HT-29 (cell line): ENCODE results near the gene CNIH3. TPM values are rescaled to one million over a fixed set of nuclear protein-coding genes. Genes with fewer than 3 reads are reported as not detected.
A peak's percentile ranks its signal among the peaks of the same experiment; 100 is the strongest.

Experiments
- DNase-seq: peaks from one replicate; pipeline ENCODE4 v3.0.0-alpha.2; 2015; ENCODE audit warnings: low spot score
- total RNA-seq: library from RNA; depleted of rRNA; stranded (reverse); fragments of >200 nt; shearing (Covaris generic); gene quantifications from 2 replicates; pipeline ENCODE4 v1.2.3, GENCODE V29; 2014; rRNA removed

CNIH3 gene
- total RNA-seq, 1 experiment from 2014 or later: 1.1 TPM

DNA sequence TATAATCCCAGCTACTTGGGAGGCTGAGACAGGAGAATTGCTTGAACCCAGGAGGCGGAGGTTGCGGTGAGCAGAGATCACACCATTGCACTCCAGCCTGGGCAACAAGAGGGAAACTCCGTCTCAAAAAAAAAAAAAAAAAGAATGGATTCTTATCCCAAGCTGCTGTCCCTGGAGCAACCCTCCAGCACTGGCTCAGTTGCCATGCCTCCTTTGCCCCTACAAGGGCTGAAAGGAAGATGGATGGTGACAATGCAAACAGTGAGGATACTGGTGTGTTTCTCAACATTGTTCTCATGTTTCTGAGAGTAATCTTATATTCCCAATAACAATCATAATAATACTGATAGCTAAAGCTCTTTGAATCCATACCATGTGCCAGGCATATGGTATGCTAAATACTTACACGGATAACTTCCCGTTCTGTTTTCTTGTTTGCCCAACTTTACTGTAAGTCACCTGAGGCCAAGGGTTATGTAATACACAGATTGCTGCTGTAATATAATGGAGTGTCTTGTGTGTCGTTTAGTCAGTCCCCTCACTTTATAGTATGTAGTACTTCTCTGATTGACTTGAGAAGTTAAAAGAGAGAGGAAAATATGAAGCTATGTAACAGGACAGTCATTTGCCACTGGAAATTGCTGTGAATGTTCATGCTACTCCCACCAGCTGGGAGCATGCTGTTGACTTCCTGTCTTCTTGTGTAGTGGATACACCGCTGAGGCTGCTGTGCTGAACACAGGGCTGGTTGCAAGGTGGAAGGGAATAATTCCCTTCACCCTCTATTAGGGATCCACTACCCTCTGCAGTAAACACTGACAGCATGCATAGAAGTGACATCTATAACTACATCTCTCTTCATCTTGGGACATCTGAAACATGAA lies 153.6 kb downstream of the CNIH3 start:
- DNase-seq: no peak

DNA sequence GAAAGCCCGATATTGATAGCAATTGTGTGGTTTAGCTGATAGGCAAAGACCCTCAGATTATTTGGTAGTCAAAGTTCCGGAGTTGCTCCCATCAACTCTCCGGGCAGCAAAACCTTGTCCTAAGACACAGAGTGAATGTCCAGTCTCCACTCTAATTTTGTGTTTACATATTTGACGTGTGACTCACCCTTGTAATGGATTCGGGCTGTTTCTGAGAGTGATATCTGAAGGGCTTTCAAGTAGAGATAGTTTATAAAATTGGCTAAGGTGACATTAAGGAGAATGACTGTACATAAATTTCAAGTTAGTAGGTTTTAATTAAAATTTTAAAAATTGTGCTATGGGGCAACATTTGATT lies 154.2 kb downstream of the CNIH3 start:
- no peak for DNase-seq

DNA sequence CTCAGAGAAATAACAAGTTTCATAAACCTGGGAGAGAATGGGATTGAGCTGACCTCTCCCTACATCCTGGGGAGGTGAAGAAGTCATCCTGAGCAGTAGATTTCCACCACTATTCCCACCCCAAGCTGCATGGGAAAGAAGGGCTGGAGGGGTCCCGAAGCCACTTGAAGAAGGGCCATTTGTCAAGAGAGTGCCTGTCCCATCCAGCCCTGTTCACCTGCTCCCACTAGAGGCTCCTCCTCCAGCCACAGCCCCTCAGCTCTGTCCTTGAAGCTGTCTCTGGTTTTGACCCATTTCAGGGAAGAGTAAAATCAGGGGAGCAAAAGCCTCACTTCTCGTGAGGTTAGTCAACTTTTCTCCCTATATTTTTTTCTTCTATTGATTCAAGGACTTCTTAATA lies 157.5 kb downstream of the CNIH3 start:
- DNase-seq: no peak

DNA sequence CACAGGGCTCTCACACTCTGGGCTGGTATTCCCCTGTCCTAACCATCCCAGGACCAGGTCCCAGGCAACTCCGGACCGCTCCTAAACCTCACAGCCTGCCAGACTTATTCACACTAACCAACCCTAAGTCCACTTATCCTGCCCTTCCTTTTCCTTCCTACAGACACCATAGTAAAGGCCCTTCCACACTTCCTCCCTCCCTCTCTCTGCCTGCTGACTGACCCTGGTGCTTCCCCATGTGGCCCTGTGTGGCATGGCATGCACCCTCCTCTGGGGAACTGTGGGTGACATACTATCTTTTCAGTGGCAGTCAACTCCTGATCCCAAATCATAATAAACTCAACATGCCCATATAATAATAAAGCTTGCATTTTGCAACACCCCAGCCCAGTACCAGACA lies 158.3 kb downstream of the CNIH3 start:
- no peak for DNase-seq

DNA sequence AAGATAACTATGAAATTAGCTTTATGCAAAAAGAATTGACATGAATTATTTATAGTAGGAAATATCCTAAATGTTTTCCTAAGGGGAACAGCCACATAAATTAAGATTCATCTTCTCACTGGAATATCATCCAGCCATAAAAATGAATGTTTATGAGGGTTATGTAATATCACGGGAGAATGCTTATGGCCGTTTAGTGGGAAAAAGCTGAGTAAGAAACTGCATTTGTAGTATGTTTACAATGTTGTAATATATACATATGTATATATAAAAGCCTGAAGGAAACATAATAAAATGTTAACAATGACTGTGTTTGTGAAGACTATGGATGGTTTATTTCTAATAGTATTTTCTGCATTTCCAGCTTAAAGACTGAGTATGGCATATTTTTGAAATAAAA lies 161.1 kb downstream of the CNIH3 start:
- DNase-seq: no peak

DNA sequence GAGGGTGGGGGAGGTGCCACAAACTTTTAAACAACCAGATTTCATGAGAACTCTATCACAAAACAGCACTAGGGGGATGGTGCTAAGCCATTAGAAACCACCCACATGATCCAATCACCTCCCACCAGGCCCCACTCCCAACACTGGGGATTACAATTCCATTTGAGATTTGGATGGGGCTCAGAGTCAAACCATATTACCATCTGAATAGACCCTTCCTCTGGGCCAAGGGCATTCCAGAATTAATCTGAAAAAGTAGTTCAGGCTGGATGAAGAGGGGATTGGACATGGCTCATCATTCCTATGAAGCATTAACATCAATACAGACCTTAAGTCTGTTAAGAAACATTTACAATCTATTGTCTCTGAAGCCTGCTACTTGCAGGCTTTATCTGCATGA lies 163.4 kb downstream of the CNIH3 start:
- no peak for DNase-seq

DNA sequence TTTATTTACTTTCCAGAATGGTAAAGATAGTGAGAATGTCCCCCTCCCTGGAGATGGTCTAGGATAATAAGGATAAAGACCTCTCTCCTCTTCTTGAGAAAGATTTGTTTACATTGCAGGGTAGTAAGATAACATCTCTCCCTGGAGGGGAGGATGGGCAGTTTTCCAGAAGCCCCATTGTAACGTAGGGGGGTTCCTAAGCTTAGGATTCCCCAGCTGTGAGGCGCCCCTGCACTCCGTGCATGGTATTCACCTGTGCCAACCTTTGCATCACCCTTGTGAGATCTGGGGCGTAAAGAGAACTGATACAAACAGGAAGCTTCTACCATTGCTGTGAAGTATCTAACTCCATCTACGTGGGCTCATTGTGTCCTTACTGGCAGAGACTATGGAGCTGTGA lies 164.6 kb downstream of the CNIH3 start:
- no peak for DNase-seq

DNA sequence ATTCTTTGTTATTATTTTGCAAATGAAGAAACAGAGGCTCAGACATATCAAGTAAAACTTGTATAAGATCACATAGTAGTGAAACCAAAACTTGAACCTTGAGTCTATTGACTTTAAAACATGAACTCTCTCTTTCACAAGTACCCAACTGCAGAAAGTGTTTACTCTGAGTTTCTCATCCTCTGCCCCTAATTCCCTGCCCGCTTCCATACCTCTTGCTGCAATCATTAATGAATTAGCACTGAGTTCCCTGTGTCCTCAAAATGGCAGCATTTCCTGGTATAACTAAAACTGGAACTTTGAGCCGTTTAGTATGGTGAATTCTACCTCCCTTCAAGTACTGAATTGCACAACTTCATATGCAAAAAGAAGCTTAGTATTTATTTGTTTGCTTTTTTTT lies 165.7 kb downstream of the CNIH3 start:
- no peak for DNase-seq

DNA sequence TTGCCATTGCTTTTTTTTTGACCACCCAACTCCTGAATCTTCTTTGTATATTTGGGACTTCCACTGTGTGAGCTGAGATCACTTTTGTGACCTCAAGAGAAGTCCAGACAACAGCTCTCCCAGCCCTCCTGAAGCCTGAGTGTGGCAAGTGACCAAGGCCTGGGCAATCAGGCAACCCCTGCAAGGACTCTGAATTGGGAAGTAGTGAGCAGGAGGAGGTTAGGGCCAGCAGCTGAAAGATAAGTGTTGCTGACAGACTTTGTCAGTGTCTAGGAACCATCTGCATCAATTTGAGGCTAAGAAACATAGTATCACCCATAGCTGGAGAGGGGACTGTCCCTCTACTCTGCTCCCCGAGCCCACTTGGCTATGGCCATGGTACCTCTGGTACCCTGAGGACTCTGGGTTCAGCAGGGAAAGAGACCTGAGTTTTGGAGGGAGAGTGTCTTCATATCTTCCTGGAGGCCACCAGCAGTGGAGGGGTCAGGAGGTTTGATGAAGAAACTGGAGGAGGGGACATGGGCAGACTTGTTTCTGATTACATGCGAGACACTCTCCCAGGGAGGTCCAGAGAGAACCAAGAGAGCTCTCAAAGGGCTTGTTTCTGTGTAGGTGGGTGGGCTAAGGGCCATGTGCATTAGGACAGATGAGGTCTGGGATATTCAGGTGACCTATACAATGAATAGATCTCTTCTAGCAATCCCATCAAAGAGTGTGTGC lies 166.3 kb downstream of the CNIH3 start:
- no peak for DNase-seq

DNA sequence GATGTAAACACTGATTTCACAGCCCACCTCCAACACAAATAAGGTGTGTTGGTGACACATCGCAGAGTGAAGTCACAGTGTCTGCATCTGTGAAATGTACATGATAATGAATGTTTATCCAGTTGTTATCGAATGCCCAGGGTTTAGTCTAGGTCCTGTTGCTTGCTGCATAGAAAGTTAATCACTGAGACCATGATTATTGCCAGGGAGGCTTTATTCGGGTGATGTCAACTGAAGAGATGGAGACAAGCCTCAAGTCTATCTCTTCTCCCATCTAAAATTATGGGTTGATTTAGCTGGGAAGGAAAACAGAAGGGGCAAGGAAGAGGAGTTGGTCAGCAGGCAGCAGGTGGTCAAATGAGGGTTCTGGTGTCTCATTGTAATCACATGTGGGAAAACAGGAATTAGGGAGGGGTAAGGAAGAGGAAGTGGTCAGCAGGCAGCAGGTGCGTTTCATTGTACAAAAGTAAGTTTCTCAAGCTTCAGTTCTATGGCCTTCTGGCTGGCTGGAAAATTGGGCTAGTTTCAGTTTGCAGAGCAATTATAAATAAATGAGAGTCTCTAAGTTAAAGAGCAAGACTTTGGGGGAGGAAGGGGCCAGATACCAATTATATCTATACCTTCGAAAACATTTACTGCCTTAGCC lies 167.0 kb downstream of the CNIH3 start:
- peak; percentile 5 for DNase-seq

DNA sequence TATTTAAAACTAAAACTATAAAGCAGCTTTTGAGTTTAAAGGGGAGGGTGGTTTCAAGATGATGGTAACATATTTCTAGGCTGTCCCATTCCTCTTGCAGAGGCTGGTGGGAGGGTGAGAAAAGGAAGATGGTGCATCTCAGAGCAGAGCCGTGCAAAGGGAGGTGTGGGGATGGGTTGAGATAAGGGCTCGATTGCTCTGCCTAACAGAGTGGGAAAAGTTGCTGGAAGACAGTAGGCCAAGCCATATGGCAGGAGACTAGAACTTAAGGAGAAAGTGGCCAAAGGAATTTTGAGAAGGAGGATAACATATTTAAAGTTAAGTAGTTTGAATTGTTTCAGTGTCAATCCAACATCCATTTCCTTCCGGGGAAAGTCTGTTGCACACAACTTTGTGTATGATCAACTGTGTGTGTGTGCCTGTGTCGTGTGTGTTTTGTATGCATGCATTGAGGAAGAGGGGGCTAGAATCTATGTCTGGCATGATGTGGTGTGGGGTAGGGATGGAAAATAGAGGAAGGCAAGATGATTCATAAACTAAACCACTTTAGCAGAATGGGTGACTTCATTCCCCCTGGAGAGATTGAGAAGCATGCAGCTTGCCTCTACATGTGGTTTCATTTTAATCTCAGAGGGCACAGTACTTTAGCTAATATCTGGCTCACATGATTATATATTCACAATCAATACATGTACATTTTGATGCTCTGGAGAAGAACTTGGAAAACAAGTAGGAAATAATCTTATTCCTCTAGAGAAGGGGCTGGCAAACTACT lies 168.3 kb downstream of the CNIH3 start:
- no peak for DNase-seq

DNA sequence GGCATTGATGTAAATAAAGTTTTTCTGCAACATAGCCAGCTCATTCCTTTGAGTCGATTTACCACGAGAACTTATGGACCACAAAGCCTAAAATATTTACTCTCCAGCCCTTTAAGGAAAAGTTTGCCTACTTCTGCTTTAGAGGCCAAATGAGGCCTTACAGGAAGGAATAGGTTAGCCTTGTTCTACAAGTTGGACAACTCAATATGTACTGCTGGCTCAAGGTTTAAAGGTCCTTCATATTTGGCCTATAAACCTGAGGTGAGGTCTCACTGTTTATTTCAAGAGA lies 168.9 kb downstream of the CNIH3 start:
- no peak for DNase-seq

DNA sequence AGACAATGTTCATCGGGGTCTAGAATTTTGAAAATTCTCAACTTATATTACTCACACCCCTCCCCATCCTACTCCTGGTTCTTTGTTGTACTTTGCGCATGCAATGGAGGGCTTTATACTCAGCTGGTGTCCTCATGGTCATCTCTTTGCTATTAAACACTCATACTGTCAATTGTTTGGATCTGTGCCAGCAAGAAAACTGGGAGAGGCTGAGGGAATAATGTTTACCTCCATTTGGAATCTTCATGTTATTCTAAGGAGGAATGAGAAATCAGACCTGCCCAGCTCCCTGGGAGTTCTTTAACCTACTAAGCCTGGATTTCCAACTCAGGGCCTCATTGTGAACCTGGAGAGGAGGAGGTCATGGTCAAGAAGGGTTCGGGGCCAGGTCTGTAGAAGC lies 169.5 kb downstream of the CNIH3 start:
- no peak for DNase-seq

DNA sequence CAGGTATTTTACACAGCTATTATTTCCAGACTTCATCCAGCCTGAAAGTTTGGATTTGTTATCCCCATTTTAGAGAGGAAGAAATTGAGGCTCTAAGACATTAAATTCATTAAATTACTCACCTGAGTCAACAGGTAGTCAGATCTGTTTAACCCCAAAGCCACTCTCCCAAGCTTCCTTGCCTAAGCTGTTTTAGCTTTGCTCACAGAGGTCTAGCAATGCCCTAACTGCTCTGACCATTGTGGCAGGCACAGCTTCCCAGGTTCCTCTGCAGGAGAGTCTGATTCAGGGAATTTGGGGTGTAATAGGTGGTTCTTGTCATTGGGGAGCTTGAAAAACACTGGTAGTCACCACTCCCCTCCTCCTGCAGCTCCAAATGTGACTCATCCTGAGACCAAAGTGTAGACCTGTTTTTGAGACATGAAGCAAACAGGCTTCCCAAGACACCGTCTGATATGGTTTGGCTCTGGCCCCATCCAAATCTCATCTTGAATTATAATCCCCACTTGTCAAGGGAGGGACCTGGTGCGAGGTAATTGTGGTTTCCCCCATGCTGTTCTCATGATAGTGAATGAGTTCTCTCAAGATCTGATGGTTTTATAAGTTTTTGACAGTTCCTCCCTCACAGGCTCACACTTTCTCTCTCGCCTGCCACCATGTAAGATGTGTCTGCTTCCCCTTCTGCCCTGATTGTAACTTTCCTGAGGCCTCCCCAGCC lies 170.6 kb downstream of the CNIH3 start:
- no peak for DNase-seq

DNA sequence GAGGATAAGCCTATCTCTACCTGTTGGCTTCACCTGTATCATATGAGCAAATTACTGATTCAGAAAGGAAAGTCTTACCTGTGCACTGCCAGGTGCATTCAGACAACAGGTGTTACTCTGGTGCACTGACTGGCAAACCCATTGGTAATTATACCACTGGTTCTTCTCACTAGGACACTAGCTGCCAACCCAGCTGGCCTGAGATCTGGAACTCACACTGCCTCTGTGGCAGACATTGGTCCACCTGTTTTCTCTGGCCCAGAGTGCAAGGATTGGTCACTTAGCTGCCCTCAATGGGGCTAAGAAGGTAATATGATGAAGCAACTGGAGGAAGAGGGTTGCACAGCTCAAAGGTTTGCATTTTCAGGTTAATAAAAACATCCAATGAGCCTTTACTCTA lies 173.2 kb downstream of the CNIH3 start:
- DNase-seq: no peak

Other genes starting within 250 kb of the CNIH3 start
- gene WDR26, start 181.5 kb upstream of the CNIH3 start, total RNA-seq: 15.7 and 17.9 TPM in 2 replicates